Posterior cingulate gyrus (tissue), 11 donors: ENCODE data around the gene SHOC2.

ENCODE experiments used
- DNase-seq, 10 donors: peaks; one replicate each; pipeline versions ENCODE4 v3.0.0 to v3.0.0-alpha.2; 2020 to 2021; ENCODE audit warnings: mixed read lengths in 3 of 10
- intact Hi-C: fragments of 100-400 bp; cut with DNase I; formaldehyde crosslinking; loops from one replicate; pipeline ENCODE4 v1.15.1; 2023

SHOC2 gene

GRCh38 chr10:110977662-110978061 is 58.3 kb downstream of the SHOC2 start:
- no peak for DNase-seq
- intact Hi-C loops: no loop called here

DNA sequence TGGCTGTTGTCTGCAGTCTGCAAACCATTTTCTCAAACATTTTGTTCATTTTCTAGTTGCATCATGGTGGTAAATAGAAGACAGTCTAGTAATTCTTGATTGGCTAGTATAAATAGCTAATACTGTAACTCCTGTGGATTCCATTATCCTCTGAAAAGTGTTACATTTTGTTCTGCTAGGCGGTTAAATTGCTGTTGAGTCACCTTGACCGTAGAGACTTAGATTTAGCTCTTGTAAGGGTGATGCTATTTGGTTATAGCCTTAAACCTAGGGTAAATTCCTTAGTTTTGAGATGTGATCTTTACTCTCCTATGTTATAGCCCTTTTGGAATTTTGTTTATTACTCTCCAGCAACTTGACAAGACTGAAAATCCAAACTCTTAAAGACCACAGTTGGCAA is 58.8 kb downstream of the SHOC2 start:
- intact Hi-C loops: no loop called here
- DNase-seq: no peak

DNA sequence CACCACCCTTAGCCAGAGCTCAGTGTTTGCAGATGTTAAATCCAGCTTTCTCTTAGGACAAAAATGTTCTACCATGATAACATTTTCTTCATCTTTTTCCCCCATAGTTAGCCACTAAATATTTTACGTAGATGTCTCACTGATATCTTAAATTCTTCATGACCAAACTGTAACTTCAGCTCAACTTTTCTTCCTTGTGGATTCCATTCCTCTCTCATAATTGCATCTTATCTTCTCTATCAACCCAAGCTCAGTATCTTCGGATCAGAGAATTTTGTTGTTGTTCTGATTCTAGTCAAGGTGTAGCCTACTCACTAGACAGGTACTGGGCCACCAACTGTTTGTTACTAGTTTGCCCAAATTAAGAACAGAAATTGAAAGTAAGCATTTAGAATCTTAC is 60.2 kb downstream of the SHOC2 start:
- intact Hi-C loops: no loop called here
- no peak for DNase-seq

DNA sequence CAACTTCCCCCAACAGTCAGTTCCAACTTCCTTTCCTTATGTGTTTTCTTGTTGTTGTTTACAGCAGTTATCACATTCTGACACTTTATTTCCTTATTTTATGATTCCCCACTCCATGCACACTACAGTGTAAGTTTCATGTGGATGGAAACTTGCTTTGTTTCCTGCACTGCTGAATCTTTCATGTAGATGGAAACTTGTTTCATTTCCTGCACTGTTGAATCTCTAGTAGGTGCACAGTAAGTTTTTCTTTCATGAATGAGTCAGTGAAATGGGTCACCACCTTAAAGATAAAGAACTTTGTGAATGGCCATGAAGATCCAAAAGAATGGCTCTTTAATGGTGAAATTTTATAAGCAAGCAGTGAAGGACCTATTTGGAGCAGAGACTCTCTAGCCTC is 61.4 kb downstream of the SHOC2 start:
- intact Hi-C loops: no loop called here
- DNase-seq: no peak

DNA sequence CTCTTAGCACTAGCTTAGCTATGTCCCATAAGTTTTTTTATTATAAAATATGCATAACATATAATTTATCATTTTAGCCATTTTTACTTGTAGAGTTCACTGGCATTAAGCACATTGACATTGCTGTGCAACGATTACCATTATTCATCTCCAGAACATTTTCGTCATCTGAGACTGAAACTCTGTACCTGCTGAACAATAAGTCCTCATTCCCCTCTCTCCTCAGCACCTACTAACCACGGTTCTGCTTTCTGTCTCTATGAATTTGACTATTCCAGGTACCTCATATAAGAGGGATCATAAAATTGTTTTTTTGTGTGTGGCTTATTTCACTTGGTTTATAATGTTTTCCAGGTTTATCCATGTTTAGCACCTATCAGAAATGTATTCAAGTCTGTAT is 64.1 kb downstream of the SHOC2 start:
- DNase-seq: no peak
- intact Hi-C loops: no loop called here

GRCh38 chr10:110985497-110986275 is 66.3 kb downstream of the SHOC2 start:
- no peak for DNase-seq
- intact Hi-C loops: no loop called here

DNA sequence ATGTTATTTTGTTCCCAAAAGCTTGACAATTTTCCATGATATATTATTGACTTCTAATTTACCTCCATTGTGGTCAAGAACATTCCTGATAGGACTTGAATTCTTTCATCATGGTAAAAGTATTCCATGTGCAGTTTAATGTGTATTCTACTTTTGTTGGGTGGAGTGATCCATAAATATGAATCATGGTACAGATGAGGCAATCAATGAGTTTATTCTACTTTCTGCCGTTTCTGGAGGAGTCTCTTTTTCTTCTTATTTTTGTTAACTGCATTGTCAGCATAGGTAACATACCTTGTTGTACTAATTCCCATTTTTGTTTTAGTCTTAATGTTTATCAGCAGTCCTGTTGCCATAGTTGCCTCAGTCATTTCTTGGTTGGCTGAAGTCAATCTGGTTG is 69.6 kb downstream of the SHOC2 start:
- intact Hi-C loops: no loop called here
- no peak for DNase-seq

GRCh38 chr10:110992006-110992800 is 72.8 kb downstream of the SHOC2 start:
- DNase-seq: no peak
- intact Hi-C loops: no loop called here

DNA sequence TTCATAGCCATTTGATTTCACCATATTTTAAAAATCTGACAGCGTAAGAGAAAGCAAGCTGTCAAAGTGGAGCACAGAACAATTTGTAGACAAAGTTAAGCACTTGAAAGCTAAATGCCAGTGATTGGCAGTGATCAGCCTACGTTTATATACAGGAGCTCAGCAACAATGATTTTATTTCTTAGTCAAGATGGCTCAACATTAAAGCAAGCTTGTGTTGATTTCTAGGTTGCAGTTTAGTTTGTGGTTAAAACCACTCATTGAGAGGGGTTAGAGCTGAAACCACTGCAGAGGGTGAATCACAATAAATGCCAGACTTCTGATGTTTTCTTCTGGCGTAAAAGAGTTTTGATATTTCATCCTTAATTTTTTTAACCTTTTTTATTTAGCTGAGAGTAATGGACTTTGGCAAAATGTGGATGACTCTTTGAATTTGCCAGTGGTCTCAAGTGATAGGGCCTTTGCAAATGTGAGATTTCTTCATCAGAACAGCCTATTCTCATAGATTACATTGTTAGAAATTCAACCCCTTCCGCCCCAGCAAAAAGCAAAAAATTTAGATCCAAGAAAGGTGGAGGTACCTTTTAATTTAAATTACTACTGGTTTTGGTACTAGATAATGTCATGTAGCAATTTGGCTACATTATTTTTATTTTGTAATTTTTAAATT is 73.8 kb downstream of the SHOC2 start:
- intact Hi-C loops: no loop called here
- no peak for DNase-seq

- intact Hi-C loops: no loop called here
- no peak for DNase-seq
Measured at GRCh38 chr10:110994406-110995086, 75.1 kb downstream of the SHOC2 start.

DNA sequence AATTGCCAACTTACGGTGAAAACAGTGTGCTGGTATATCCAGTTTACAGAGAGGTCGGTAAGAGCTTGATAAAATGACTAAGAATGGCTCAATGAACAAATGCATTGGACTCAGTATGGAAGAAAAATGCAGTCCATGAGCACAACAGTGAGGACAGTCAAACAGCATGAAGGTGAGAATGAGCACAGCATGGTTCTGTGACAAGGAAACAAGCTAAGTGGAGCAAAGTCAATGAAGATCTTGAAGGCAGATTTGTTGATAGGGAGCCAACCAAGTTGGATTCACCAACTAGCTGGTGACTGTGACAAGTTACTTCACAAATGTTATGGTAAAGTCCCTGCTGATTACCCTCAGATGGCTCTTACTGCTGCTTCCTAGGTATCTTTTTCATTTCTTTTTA is 75.9 kb downstream of the SHOC2 start:
- no peak for DNase-seq
- intact Hi-C loops: no loop called here

DNA sequence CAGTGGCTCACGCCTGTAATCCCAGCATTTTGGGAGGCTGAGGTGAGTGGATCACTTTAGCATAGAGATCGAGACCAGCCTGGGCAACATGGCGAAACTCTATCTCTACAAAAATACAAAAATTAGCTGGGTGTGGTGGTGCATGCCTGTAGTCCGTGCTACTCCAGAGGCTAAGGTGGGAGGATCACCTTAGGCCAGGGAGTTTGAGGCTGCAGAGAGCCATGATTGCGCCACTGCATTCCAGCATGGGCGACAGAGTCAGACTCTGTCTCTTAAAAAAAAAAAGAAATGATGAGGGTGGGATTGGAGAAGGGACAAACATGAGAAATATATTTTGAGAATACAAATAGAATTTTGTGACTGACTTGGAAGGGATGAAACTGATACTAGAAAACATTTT is 76.9 kb downstream of the SHOC2 start:
- intact Hi-C loops: no loop called here
- no peak for DNase-seq

- no peak for DNase-seq
- intact Hi-C loops: no loop called here
Measured at GRCh38 chr10:111004016-111004415, 84.6 kb downstream of the SHOC2 start.

DNA sequence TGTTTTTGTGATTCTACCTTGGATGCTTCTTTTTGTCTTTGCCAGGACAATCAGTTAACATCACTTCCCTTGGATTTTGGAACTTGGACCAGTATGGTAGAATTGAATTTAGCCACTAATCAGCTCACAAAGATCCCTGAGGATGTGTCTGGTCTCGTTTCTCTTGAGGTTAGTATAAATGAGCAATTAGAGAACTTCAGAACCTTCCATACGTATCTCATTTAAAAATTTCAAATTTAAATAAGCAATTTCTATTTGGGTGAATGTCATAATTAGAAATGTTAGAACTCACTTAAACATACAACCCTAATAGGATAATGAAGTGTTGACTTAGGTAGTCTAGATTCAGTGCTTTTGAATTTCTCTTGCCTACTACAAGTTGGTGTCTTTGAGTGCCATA is 88.1 kb downstream of the SHOC2 start:
- intact Hi-C loops: no loop called here
- DNase-seq: no peak

DNA sequence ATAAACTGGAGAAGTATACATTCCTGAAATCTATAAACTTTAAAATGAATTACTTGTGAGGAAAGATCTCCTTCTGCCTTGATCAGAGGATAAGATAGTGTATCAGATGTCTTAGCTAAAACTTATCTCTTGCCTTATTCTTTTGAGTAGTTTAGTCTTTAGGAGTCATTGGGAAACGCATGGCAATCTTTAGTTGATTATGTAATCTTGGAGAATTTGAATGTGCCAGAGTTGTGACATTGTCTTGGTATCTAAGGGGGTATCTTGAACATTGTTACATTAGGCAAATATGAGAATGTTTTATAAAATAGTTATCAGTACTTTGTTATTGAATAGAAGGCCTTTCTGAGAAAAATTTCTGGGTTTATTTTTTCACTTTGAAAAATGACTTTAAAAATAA is 95.8 kb downstream of the SHOC2 start:
- no peak for DNase-seq
- intact Hi-C loops: no loop called here

DNA sequence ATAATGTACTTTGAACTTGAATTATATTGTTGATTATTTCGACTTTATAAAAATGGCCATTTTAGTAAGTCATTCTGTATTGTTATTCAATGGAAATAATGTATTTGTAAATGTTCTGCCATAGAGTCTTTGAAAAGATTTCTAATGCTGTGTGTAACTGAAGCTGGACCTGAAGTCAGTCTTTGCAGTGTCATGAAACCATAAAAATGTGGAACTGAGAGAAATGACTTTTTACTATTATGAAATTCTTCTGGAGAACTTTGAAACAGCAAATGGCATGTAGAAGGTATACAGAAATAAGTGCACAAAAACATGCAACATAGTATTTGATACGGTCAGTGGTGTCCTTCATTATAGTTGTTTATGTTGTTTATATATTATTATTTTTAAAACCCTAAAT is 97.7 kb downstream of the SHOC2 start:
- intact Hi-C loops: no loop called here
- no peak for DNase-seq

- DNase-seq: no peak
- intact Hi-C loops: no loop called here
Measured at GRCh38 chr10:111018021-111018420, 98.6 kb downstream of the SHOC2 start.

GRCh38 chr10:111023060-111023459 is 103.7 kb downstream of the SHOC2 start:
- no peak for DNase-seq
- intact Hi-C loops: no loop called here

DNA sequence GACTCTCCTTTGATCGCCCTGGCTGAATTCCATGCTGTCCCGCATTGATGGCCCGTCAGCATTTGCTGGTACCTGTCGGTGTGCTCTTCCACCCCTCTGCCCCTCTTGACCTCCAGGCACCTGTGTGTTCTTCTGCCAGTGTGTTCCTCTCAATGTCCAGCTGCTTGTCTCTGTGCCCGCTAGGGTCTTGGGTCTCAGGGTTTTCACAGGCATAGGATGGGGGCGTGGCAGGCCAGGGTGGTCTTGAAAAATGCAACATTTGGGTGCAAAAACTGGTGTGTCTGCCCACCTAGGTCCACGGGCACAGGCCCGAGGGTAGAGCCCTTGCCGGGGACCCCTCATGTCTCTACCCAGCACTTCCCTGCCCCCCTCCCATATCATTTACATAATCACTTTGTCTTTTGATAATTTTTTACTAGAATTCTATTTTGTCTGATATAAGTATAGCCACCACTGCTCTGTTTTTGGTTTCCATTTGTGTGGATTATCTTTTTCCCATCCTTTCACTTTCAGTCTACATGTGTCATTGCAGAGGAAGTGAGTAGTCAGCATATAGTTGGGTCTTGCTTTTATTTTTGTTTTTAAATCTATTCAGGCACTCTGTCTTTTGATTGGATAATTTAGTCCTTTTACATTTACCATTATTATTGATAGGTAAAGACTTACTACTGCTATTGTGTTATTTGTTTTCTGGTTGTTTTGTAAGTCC is 110.8 kb downstream of the SHOC2 start:
- intact Hi-C loops: no loop called here
- peak in 2 of 10 donors; percentile 41 to 58 for DNase-seq

- intact Hi-C loops: no loop called here
- no peak for DNase-seq
Measured at GRCh38 chr10:111034598-111035310, 115.3 kb downstream of the SHOC2 start.
